Testis (tissue), 2 donors: ENCODE results near the gene IRF8.

ENCODE experiments used
- CTCF ChIP-seq, 3 experiments: fragments of 450-650 bp in 2 of 3; fragments of 200-600 bp in 1 of 3; sonication (generic) in 1 of 3; IDR thresholded peaks; one replicate each; pipeline ENCODE4 v1.5.1; 2016 to 2019; ENCODE audit warnings: antibody characterized with exemption in 3 of 3, mild to moderate bottlenecking in 2 of 3, moderate library complexity in 1 of 3
- POLR2A ChIP-seq: fragments of 450-650 bp; IDR thresholded peaks from one replicate; pipeline ENCODE4 v1.6.1; 2017; ENCODE audit warnings: antibody characterized with exemption, mild to moderate bottlenecking, moderate library complexity

- no peak for TF ChIP-seq CTCF (IDR thresholded peaks at IDR 0.05)
- no peak for TF ChIP-seq POLR2A
Observed at GRCh38 chr16:85878407-85878806, 20.6 kb upstream of the IRF8 start.
